Heart left ventricle (tissue), 13 donors: Measurements from ENCODE around the gene NEU1.
"Not testable (repeated sequence)": the region's sequence is repeated elsewhere in the genome, so short reads cannot be mapped to it uniquely, and the experiment has no call there.

ENCODE experiments used
- POLR2A ChIP-seq, 2 donors: fragments of 450-650 bp; IDR thresholded peaks; one replicate each; pipeline ENCODE4 v1.6.1; 2017; ENCODE audit warnings: antibody characterized with exemption in 2 of 2, mild to moderate bottlenecking in 2 of 2, moderate library complexity in 2 of 2
- TF ChIP-seq, protein P1 (sequence below), 12 donors: fragments of 200-600 bp; sonication (generic) in 4 of 12; IDR thresholded peaks; one replicate each; pipeline versions ENCODE4 v1.5.0 to v1.8.0; 2018 to 2022; ENCODE audit warnings: antibody characterized with exemption in 12 of 12, mild to moderate bottlenecking in 5 of 12
- donor health status: ischemic (EF 13 %, LVEDD 7.1; RV severe dilation, severe dysfunction).
- donor health status: DM: no; HTN: yes; CAD: no.
- donor health status: DM: no; HTN: no; CAD: no.
- donor health status: ischemic (EF 25% LVEDD 6.9; RV normal size, moderate dysfunction).
- donor health status: ischemic (EF 25% LVEDD 5.7; RV mildly dilated, moderate dysfunction).
- donor health status: ischemic (EF 35%, LVEDD 5.7; RV mildly dilated, moderate dysfunction).
- donor health status: nonischemic (EF 11% LVEDD 7.7; RV severe dilation, severe dysfunction).
- donor health status: DM: yes; HTN: yes; CAD: no.
- donor health status: PGD.
- donor health status: ischemic (EF 29% LVEDD 5.4; RV normal size, mild dysfunction).
- donor health status: nonischemic (EF 23%, LVEDD 6.1; RV moderate dilation, normal function).

DNA sequence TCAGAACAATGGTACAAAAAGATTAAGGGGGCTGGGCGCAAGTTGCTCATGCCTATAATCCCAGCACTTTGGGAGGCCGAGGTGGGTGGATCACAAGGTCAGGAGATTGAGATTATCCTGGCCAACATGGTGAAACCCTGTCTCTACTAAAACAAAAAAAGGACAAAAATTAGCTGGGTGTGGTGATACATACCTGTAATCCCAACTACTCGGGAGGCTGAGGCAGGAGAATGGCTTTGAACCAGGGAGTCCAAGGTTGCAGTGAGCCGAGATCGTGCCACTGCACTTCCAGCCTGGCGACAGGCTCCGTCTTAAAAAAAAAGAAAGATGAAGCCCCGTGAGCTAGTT lies 22.9 kb downstream of the NEU1 start:
- TF ChIP-seq, protein P1, sequence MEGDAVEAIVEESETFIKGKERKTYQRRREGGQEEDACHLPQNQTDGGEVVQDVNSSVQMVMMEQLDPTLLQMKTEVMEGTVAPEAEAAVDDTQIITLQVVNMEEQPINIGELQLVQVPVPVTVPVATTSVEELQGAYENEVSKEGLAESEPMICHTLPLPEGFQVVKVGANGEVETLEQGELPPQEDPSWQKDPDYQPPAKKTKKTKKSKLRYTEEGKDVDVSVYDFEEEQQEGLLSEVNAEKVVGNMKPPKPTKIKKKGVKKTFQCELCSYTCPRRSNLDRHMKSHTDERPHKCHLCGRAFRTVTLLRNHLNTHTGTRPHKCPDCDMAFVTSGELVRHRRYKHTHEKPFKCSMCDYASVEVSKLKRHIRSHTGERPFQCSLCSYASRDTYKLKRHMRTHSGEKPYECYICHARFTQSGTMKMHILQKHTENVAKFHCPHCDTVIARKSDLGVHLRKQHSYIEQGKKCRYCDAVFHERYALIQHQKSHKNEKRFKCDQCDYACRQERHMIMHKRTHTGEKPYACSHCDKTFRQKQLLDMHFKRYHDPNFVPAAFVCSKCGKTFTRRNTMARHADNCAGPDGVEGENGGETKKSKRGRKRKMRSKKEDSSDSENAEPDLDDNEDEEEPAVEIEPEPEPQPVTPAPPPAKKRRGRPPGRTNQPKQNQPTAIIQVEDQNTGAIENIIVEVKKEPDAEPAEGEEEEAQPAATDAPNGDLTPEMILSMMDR (IDR thresholded peaks at IDR 0.05), result not testable (repeated sequence)
- not testable (repeated sequence) for TF ChIP-seq POLR2A (IDR thresholded peaks at IDR 0.05)
